ENCODE data around the gene HEMK1.

Gene HEMK1, protein sequence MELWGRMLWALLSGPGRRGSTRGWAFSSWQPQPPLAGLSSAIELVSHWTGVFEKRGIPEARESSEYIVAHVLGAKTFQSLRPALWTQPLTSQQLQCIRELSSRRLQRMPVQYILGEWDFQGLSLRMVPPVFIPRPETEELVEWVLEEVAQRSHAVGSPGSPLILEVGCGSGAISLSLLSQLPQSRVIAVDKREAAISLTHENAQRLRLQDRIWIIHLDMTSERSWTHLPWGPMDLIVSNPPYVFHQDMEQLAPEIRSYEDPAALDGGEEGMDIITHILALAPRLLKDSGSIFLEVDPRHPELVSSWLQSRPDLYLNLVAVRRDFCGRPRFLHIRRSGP

DNA sequence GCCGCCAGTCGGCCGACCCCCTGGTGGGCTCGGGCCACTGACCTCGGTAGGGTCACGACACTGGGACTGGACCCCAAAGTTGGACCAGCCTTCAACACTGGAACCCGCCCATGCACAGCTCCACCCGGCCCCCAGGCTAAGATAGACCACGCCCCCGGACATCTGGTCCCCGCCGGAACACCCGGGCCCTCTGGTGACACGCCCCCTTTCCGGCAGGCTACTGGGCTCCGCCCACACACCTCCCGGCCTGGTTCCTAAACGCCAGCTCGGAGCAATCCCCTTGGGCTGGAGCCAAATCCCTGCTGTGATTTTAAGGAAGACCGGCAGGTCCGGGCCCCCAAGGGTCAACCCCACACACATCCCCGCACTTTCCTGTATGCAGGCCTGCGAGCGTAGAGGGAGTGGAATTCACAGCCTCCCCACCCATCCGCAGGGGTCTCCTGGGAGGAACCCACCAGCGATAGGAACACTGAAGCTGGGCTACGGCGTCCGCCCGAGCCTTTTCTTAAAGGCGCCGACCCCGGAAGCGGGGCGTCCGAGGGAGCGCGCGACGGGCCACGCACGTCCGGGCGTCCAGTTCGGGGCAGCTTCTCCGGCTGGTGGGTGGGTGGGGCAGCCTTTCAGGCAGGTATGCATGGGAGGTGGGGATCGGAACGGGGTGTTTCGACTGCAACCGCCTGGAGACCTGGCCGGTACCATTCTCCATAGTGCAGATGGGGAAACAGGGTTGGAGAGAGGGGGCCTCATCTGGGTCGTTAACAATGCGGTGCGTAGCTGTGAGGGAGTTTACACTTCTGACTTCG is at the start of gene HEMK1:
Gene HEMK1, plus strand, starts transcription at position 576 of the 803 bp plus-strand sequence. CDS start 1,583 bp downstream, outside the sequence.
- DNase-seq (ENCODE audit: low read depth) = peak; percentile 76
- peak within 1 kb of the TSS; percentile 97 for H3K4me3 ChIP-seq (ENCODE audit: low read depth, low read length)

DNA sequence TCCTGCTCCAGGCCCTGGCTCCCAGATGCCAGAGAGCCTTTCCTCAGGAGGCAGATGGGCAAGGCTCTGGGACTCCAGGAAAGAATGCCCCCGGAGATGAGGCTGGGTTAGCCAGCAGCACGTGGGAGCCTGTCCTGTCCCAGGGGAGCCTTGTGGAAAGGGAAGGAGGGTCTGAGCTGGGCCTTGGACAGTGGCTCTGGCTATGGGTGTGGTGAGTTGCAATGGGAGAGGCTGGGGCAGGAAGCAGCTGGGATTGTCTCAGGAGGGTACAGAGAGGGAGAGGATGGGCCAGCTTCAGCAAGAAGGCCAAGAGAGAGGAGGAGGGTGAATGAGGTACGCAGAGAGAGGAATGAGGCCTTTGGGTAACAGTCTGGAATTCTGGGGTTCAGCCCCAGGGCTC is 48.5 kb upstream of the HEMK1 start:
- no peak overlapping the region for H3K4me3 ChIP-seq (ENCODE audit: low read depth, low read length)
- no peak for DNase-seq (ENCODE audit: low read depth)

- no peak for DNase-seq (ENCODE audit: low read depth)
- H3K4me3 ChIP-seq (ENCODE audit: low read depth, low read length) = no peak overlapping the region
These were observed 47.8 kb upstream of the HEMK1 start for GRCh38 chr3:50521572-50521971.

- no peak overlapping the region for H3K4me3 ChIP-seq (ENCODE audit: low read depth, low read length)
- DNase-seq (ENCODE audit: low read depth) = no peak
These were observed 46.0 kb upstream of the HEMK1 start for GRCh38 chr3:50523279-50523811.

DNA sequence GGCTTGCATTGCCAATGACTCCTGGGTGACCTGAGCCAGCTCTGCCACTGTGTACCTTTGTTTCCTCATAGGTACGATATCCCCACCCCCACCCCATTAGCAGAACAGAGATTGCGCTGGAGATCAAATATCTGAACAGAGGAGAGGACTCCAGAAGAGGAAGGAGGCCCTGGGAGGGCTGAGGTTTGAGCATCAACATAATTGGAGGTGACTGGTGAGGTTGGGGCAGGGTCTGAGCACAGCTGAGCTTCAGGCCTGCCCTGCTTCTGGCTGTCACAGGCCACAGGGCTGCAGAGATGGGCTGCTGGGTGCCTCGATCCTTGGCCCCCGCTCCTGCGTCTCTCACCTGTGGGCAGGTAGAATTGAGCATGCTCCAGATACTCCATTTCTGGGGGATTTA is 44.6 kb upstream of the HEMK1 start:
- H3K4me3 ChIP-seq (ENCODE audit: low read depth, low read length) = no peak overlapping the region
- no peak for DNase-seq (ENCODE audit: low read depth)

DNA sequence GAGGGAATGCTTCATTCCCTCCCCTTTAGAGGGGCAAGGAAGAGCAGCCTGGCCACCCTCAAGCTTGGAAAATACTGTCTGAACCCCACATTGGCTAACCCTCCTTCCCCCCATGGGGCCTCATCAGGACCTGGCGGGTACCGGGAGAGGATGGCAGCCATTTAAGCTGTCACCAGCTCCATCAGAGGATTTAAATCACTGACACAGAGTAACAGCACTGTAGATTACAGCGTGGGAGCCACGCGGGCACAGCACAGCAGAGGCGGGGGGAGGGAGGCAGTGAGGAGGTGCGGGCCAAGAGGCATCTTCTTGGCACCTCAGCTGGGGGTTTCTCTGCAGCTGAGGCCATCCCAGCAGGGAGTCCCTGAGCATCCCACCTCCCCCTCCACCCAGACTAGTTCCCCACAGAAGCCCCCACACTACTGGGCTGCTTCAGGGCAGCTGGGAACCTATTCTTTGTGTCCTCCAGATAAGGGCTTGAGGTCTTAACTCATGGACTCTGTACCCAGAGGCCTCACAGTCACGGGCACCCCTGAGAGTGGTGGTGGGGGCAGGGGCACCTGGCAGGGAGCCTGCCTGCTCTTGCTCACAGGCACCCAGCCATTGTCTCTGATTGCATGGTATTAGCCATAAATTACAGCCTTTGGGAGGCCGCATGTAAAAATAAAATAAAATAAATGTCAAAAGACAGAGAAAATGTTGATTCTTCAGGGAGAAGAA is 44.0 kb upstream of the HEMK1 start:
- DNase-seq (ENCODE audit: low read depth) = no peak
- no peak overlapping the region for H3K4me3 ChIP-seq (ENCODE audit: low read depth, low read length)

GRCh38 chr3:50525987-50526386 is 43.3 kb upstream of the HEMK1 start:
- no peak overlapping the region for H3K4me3 ChIP-seq (ENCODE audit: low read depth, low read length)

DNA sequence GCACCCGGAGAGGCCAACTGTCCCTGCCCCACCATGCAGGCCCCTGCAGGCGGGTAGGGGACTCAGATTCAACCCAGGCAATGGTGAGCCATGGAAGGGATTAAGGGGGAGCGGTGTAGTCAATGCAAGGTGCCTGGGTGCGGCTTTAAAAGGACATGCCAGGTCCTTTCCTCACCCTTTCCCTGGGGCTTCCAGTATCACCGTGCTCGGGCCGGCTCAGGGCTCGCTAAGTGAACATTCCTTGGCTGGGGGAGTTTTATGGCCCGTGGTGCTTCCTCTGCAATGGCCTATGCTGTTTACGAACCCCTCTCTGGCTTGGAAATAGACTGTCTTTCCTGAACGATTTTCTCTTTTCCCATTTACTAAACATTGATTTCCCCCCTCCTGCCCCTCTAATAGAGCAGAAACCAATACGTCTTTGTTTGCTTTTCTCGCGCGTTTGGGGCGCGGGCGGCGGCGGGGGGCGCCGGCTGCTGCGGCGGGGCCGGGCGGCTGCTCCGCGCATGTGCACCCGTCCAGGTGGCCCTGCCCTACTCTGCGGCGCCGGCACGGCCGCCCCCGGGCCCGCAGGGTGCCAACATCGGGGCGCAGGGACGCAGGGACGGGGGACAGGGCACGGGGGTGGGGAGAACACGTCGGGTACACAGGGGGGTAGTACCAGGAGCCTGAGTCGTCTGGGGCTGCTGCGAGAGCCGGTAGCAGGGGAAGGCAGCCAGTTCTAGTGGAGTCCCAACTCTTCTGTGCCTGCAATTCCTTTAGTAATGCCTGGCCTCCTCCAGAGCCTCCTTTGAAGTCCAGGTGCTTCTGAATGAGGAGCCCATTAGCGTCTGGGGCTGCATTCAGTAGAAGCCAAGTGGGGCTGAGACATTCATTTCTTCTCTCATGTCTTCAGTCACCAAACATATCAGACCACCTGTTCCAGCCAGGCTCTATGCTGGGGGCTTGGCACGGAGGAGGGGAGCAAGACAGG is 39.0 kb upstream of the HEMK1 start:
- no peak overlapping the region for H3K4me3 ChIP-seq (ENCODE audit: low read depth, low read length)
- no peak for DNase-seq (ENCODE audit: low read depth)

More at GRCh38 chr3:50525987-50526386, 43.3 kb upstream of the HEMK1 start:
- peak; percentile 12 for DNase-seq (ENCODE audit: low read depth)

GRCh38 chr3:50531201-50531600 is 38.1 kb upstream of the HEMK1 start:
- DNase-seq (ENCODE audit: low read depth) = no peak
- H3K4me3 ChIP-seq (ENCODE audit: low read depth, low read length) = no peak overlapping the region

DNA sequence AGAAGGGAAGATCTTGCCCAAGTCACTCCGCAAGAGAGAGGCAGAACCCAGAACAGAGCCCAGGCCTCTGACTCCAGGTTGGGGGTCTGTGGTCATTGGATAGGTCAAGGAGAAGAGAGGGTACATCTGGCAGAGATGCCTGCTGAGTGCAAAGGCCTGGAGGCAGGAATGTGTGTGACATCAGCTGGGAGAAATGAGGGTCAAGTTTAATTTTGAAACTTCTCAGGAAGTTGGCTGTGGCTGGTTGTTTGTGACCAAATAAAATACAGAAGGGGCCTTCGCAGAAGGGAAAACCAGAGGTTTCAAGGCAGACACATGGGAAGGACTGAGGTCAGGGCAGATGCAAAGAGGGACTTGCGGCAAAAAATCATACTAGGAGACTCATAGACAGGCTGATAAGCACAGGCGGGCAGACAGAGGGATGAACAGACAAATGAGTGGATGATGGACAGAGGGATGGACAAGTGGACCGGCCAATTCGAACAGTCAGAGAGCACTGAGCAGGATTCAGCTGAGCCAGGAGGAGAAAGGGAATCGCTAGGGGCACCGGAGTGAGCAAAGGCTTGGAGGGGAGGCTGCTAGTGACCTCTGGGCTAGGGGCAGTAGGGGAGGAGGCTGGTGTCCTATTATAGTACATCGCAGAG is 37.1 kb upstream of the HEMK1 start:
- DNase-seq (ENCODE audit: low read depth) = no peak
- no peak overlapping the region for H3K4me3 ChIP-seq (ENCODE audit: low read depth, low read length)

DNA sequence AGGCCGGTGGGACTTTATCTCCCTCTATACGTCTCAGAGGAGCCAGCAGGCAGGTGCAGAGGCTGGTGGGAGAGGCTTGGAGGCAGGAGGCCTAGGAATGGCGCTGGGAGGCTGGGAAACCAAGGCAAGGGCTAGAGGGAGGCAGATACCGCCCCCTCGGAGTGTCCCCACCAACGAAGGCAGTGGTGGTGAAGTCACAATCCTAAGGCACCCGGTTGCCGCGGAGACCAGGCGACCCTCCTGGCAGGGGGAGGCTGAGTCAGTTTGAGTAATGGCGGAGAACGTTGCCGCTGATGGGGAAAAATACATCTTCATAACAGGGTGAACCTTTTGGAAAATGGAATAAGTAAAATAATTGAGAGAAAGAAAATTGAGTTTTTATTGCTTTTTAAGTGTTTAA is 36.0 kb upstream of the HEMK1 start:
- no peak overlapping the region for H3K4me3 ChIP-seq (ENCODE audit: low read depth, low read length)
- DNase-seq (ENCODE audit: low read depth) = no peak

GRCh38 chr3:50533807-50534461 is 35.4 kb upstream of the HEMK1 start:
- DNase-seq (ENCODE audit: low read depth) = no peak
- H3K4me3 ChIP-seq (ENCODE audit: low read depth, low read length) = no peak overlapping the region

GRCh38 chr3:50534681-50535330 is 34.5 kb upstream of the HEMK1 start:
- no peak for DNase-seq (ENCODE audit: low read depth)
- no peak overlapping the region for H3K4me3 ChIP-seq (ENCODE audit: low read depth, low read length)

DNA sequence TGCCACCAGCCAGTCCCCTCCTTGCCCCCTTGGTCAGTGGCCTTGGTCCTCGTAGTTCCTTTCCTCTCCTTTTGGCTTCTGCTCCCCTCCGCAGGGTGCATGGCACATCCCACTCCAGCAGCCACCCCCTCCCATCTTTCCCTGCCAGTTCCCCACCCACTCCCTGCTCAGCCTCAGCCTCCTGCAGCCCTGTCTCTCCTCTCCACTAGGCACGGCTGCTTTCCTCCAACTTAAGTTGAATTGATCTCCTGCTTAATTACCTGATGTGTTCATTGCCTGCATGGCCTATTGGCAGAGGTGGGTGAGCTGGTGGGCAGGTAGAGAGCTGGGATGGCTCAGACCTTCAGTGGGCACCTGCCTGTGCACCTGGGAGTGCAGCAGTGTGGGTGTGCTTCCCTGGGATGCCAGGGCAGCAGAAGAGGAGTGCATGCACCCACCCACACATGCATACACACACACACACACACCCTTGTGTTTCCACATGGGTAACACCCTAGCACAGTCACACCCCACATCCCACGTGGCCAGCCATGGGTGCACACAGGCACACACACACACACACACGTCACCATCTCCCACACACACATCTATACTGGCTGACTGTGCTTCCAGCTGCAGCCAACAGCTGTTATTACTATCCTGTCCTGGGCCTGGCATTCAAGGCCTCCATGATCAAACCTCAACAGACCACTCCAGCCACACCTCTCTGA is 32.7 kb upstream of the HEMK1 start:
- DNase-seq (ENCODE audit: low read depth) = no peak

GRCh38 chr3:50537421-50538129 is 31.7 kb upstream of the HEMK1 start:
- no peak overlapping the region for H3K4me3 ChIP-seq (ENCODE audit: low read depth, low read length)
- no peak for DNase-seq (ENCODE audit: low read depth)

More for the DNA sequence above, 32.7 kb upstream of the HEMK1 start:
- no peak overlapping the region for H3K4me3 ChIP-seq (ENCODE audit: low read depth, low read length)

Measured in skeletal muscle cell (primary cell).